ENCODE measurements around the gene SCNN1A. TPM values are rescaled to one million over a fixed set of nuclear protein-coding genes. Genes with fewer than 3 reads are reported as not detected.

SCNN1A gene
- total and polyA plus RNA-seq, 2 of the 13 experiments (the other 11 are each of a cell fraction or from before 2014, with no cell fraction given) = 1.5 to 14.6 TPM

- 0 out of 2 replicates have a peak, but pooled peaks have one; percentile 20 for TF ChIP-seq ZNF318 (CRISPR knock-in tag; IDR thresholded peaks at IDR 0.05)
- TF ChIP-seq MYPOP (CRISPR knock-in tag; IDR thresholded peaks at IDR 0.05) = 0 out of 2 replicates have a peak, but pooled peaks have one; percentile 42
- peak; percentile 75; the same call in 1 of the 2 replicates for TF ChIP-seq SSRP1 (CRISPR knock-in tag; IDR thresholded peaks at IDR 0.05)
- 0 out of 2 replicates have a peak, but pooled peaks have one; percentile 16 for TF ChIP-seq EEA1 (CRISPR knock-in tag; IDR thresholded peaks at IDR 0.05; ENCODE audit: borderline replicate concordance)
- TF ChIP-seq AKAP8 (CRISPR knock-in tag; IDR thresholded peaks at IDR 0.05) = peak; percentile 22; the same call in 1 of the 2 replicates
- 0 out of 2 replicates have a peak, but pooled peaks have one; percentile 6 for TF ChIP-seq ZNF431 (CRISPR knock-in tag; IDR thresholded peaks at IDR 0.05; ENCODE audit: borderline replicate concordance, low read depth)
- TF ChIP-seq TOPORS (CRISPR knock-in tag; IDR thresholded peaks at IDR 0.05) = 0 out of 2 replicates have a peak, but pooled peaks have one; percentile 27
- 0 out of 2 replicates have a peak, but pooled peaks have one; percentile 25 for TF ChIP-seq ZNF816 (CRISPR knock-in tag; IDR thresholded peaks at IDR 0.05; ENCODE audit: borderline replicate concordance)
- TF ChIP-seq SP5 (CRISPR knock-in tag; IDR thresholded peaks at IDR 0.05; ENCODE audit: borderline replicate concordance, low read depth) = no peak
- no peak for TF ChIP-seq ATF7 (IDR thresholded peaks at IDR 0.05)
- no peak for TF ChIP-seq ATF7 (CRISPR knock-in tag; IDR thresholded peaks at IDR 0.05)
- TF ChIP-seq MEF2D (CRISPR knock-in tag; IDR thresholded peaks at IDR 0.05) = peak; percentile 7; the same call in 1 of the 2 replicates
- TF ChIP-seq SRSF9 (IDR thresholded peaks at IDR 0.05; ENCODE audit: borderline replicate concordance, insufficient read depth, low read depth, low read length, poor library complexity, severe bottlenecking) = no peak
- peak; percentile 63 for TF ChIP-seq ZBTB38 (CRISPR knock-in tag; IDR thresholded peaks at IDR 0.05)
Observed at GRCh38 chr12:6334940-6335450, 40.4 kb downstream of the SCNN1A start (continued).

All from HepG2 (cell line).